D721Med (cell line): ENCODE measurements around the gene ARHGAP40.
A peak's percentile ranks its signal among the peaks of the same experiment; 100 is the strongest.

Source experiments
- DNase-seq: peaks from one replicate; pipeline ENCODE4 v3.0.0; 2011; ENCODE audit warnings: low spot score; ENCODE audit not compliant: insufficient read length
- FAIRE-seq: peaks from 2 replicates; lab custom pipeline; 2011; peaks lifted over from hg19 to GRCh38; lab: Jason Lieb, UNC
- TF ChIP-seq, protein P1 (sequence below): IDR thresholded peaks from 2 replicates; pipeline ENCODE4 v1.5.1; 2012; ENCODE audit warnings: mild to moderate bottlenecking, control low read depth; ENCODE audit not compliant: insufficient read depth; ENCODE audit errors: missing control alignments

The ARHGAP40 gene

DNA sequence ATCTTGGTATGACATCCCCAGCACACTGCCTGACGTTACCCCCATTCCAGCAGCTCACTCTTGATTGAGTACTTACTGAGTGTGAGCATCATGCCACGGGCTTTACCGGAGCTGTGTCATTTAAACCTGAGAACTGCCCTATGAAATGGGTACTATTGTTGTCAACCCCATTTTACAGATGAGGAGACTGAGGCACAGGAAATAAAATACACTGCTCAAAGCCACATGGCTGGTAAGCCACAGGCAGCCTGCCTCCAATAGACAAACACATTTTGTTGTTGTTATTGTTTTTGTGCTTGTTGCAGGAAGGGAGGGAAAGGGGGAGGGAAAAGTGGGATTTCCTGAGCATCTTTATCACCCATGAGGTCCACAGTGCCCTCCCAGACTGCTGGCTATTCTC, 69.2 kb downstream of the ARHGAP40 start:
- no peak for FAIRE-seq
- TF ChIP-seq, protein P1, sequence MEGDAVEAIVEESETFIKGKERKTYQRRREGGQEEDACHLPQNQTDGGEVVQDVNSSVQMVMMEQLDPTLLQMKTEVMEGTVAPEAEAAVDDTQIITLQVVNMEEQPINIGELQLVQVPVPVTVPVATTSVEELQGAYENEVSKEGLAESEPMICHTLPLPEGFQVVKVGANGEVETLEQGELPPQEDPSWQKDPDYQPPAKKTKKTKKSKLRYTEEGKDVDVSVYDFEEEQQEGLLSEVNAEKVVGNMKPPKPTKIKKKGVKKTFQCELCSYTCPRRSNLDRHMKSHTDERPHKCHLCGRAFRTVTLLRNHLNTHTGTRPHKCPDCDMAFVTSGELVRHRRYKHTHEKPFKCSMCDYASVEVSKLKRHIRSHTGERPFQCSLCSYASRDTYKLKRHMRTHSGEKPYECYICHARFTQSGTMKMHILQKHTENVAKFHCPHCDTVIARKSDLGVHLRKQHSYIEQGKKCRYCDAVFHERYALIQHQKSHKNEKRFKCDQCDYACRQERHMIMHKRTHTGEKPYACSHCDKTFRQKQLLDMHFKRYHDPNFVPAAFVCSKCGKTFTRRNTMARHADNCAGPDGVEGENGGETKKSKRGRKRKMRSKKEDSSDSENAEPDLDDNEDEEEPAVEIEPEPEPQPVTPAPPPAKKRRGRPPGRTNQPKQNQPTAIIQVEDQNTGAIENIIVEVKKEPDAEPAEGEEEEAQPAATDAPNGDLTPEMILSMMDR = no peak
- DNase-seq = no peak

DNA sequence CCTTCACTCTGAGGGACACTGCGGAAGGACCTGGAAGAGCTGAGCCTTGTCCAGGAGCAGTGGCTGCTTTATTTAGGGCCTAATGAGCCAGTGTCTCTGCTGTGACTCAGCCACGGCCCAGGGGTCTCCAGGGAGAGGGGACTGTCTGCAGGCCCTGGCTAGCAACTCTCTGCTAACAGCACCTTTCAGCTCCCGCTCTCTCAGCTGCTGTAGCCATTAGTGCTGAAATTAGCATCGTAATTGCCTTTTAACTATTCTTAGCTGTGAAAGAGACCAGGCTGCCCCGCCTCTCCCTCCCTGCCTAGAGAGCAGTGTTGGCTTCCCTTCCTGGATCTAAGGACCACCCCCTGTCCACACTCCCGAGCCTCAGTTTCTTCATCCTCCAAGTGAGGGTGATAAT, 69.6 kb downstream of the ARHGAP40 start:
- no peak for FAIRE-seq

DNA sequence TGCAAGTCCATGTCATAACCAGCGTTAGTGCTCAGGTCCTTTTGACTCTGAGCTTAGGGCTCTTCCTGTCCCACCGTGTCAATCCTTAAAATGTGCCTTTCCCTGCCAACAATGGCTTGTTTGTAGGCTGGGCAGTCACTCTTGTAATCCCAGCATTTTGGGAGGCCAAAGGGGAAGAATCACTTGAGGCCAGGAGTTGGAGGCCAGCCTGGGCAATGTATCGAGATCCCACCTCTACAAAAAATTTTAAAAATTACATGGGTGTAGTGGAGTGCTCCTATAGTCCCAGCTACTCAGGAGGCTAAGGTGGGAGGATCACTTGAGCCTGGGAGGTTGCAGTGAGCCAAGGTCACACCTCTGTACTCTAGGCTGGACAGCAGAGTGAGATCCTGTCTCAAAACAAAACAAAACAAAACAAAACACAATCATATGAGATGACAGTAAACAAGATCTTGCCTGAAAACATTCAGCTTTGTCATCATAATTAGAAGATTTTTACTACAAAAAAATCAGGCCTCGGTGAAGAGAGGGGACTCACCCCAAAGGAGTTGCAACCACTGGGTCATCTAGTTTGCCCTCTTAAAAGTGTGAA, 70.2 kb downstream of the ARHGAP40 start:
- TF ChIP-seq, protein P1 = no peak
- FAIRE-seq (no peak), DNase-seq (no peak)

More for the DNA sequence above, 69.6 kb downstream of the ARHGAP40 start:
- TF ChIP-seq, protein P1 = no peak
- no peak for DNase-seq

DNA sequence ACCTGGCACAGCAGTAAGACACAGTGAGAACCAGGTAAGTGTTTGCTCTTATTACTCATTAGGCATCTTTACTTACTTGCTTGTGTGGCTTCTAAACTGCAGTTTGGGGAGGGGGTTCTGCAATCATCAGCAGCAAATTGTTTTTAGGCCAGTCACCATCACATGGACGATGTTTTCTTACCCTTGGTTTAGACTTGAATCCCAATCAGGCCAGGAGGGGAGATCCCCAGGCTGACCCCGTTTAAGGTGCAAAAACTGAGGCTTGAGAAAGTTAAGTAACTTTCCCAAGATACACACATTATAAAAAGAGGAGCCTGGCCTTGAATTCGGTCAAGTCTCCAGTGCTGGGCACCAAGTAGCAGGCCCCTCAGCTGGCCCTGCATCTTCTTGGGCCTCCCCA, 70.9 kb downstream of the ARHGAP40 start:
- no peak for FAIRE-seq
- TF ChIP-seq, protein P1 = no peak
- DNase-seq = no peak

DNA sequence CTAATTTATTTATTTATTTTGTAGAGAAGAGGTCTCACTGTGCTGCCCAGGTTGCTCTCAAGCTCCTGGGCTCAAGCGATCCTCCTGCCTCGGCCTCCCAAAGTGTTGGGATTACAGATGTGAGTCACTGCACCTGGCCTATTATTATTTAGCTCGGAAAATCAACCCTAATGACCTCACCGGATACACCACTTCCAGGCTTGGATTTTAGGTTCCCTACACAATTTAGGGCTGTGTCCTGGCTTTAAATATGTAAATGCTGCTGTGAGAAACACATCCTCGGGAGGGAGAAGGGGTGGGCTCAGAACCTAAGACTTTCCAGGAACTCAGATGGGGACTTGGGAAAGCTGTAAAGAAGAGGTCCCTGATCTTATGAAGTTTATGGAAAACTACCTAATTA, 71.7 kb downstream of the ARHGAP40 start:
- TF ChIP-seq, protein P1 = no peak
- no peak for FAIRE-seq
- DNase-seq = no peak

DNA sequence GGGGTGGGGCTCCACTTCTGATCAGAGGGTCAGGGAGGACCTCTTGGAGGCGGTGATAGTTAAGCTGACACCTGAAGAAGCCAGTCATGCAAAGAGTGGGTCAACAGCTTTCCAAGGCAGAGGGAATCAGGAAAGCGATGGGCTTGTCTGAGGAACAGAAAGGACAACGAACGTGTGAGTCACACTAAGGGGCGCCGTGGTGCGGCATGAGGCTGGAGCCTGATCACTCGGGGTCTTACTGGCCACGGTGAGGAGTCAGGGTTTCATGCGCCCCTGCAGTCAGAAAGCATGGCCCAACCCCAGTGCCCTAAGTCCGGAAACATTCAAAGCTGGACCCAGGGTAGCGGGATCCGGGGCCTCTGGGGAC, 72.1 kb downstream of the ARHGAP40 start:
- FAIRE-seq = no peak
- TF ChIP-seq, protein P1 = no peak
- DNase-seq = no peak

DNA sequence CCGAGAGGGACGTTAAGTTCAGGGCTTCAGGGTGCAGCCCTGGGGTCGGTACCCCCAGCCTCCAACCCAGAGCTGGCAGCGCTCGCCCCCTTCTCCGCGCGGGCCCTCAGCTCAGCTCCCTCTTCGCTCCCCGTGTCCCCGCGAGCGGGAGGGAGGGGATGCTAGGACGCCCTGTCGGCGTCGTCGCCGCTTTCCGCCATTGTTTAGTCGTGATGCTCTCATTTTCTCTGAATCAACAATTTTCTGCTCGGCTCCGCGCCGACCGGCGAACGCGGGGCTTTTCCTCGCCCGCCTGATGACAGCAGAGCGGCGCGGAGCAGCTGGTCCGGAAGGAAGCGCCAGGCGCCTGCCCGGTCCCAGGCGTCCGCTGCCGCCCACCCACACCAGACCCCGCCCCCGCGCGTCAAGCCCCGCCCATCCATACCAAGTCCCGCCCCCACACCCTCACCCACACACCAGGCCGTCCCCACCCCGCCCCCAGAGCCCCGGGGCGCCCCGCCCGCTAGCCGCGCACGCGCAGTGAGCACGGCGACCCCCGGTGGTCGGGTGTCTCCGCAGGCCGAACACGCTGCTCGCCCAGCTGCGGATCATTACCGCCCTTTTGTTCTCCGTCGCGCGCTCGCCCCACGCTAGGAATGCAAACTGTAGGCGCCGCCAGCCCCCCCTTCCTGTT, 72.6 kb downstream of the ARHGAP40 start:
- DNase-seq (peak; percentile 54), FAIRE-seq (no peak)
- TF ChIP-seq, protein P1 = no peak
